Fibroblast of lung (primary cell): ENCODE data around the gene KCNQ4.

Experiments
- EZH2 ChIP-seq: IDR thresholded peaks from 2 replicates; pipeline ENCODE4 v1.5.1; 2012; ENCODE audit warnings: low read length, control low read depth, mild to moderate bottlenecking; ENCODE audit errors: missing control alignments
- TF ChIP-seq, protein P1 (sequence below), 2 donors: IDR thresholded peaks in 1 of 2; conservative IDR thresholded peaks in 1 of 2; 1 replicate in 1 of 2; 2 replicates in 1 of 2; pipeline ENCODE4 v1.5.1; 2011 to 2012; ENCODE audit warnings: low read length in 2 of 2, control low read depth in 1 of 2, inconsistent platforms in 1 of 2, low read depth in 1 of 2, mild to moderate bottlenecking in 1 of 2

DNA sequence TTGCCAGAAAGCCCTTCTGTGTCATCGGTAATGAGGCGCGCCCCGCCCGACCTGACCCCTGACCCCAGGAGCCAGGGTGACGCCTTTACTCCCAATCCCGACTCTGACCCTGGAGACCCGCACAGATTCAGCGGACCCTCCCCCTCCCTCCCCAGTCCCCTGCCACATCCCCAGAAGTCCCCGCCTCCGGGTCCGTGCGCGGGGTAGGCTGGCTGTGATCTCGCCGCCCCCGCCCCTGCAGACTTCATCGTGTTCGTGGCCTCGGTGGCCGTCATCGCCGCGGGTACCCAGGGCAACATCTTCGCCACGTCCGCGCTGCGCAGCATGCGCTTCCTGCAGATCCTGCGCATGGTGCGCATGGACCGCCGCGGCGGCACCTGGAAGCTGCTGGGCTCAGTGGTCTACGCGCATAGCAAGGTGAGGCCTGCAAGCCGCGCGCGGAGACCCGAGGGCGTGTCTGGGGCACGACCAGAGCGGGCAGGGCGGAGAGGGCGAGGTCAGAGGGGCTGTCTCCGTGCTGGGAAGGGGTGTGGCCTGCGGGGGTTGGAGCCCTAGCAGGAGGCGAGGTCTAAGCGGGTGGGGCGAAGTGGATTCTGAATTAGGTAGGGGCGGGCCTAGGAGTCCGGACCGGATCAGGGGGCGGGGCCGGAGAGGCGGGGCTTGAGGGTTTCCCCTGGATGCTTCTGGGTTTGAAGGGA, 34.8 kb downstream of the KCNQ4 start:
- TF ChIP-seq, protein P1, sequence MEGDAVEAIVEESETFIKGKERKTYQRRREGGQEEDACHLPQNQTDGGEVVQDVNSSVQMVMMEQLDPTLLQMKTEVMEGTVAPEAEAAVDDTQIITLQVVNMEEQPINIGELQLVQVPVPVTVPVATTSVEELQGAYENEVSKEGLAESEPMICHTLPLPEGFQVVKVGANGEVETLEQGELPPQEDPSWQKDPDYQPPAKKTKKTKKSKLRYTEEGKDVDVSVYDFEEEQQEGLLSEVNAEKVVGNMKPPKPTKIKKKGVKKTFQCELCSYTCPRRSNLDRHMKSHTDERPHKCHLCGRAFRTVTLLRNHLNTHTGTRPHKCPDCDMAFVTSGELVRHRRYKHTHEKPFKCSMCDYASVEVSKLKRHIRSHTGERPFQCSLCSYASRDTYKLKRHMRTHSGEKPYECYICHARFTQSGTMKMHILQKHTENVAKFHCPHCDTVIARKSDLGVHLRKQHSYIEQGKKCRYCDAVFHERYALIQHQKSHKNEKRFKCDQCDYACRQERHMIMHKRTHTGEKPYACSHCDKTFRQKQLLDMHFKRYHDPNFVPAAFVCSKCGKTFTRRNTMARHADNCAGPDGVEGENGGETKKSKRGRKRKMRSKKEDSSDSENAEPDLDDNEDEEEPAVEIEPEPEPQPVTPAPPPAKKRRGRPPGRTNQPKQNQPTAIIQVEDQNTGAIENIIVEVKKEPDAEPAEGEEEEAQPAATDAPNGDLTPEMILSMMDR (conservative IDR thresholded peaks at IDR 0.05 in 1 of 2, IDR thresholded peaks at IDR 0.05 in 1 of 2; ENCODE audit: low read depth in 1 of 2, low read length in 2 of 2) = no peak
- no peak for TF ChIP-seq EZH2
